GM12878 (cell line): ENCODE results near the gene EIF4H. TPM values are rescaled to one million over a fixed set of nuclear protein-coding genes. Genes with fewer than 3 reads are reported as not detected.
A peak's percentile ranks its signal among the peaks of the same experiment; 100 is the strongest.

Experiments used
- ATAC-seq: fragments of 200-7000 bp; cut with Tn5 transposase; 3 replicates; pipeline ENCODE4 v1.9.1; 2020; ENCODE audit warnings: mild to moderate bottlenecking, moderate library complexity
- BruUV-seq: library from RNA; stranded (reverse); fragments of 400-500 nt; replicated peaks from 2 replicates; lab custom pipeline; 2021; lab: Mats Ljungman, UMichigan
- CTCF ChIA-PET: fragments of 300-600 bp; sonication (Branson Sonifier 250); formaldehyde crosslinking; extraction: SDS; loops from one replicate; lab custom pipeline; 2021; ENCODE audit warnings: inconsistent platforms; lab: Yijun Ruan, JAX
- POLR2A ChIA-PET: fragments of 350-600 bp; formaldehyde crosslinking; extraction: SDS; loops from one replicate; lab custom pipeline; 2021; ENCODE audit warnings: inconsistent platforms; lab: Charles Lee
- RAD21 ChIA-PET: fragments of 300-600 bp; sonication (Branson Sonifier 250); formaldehyde crosslinking; loops from one replicate; lab custom pipeline; 2023; ENCODE audit warnings: antibody characterized with exemption; ENCODE audit not compliant: unreplicated experiment; lab: Charles Lee
- SMC1A ChIA-PET: fragments of 300-600 bp; sonication (Branson Sonifier 250); formaldehyde crosslinking; loops from one replicate; lab custom pipeline; 2023; ENCODE audit not compliant: unreplicated experiment, uncharacterized antibody; lab: Charles Lee
- DNase-seq: peaks from one replicate; pipeline ENCODE4 v3.0.0-alpha.2; 2011; ENCODE audit warnings: low read depth, low spot score
- FAIRE-seq: peaks from 3 replicates; lab custom pipeline; 2011; peaks lifted over from hg19 to GRCh38; lab: Jason Lieb, UNC
- H2AFZ ChIP-seq: 2 replicates; pipeline ENCODE4 v1.6.0; 2011; ENCODE audit warnings: low read depth, low read length, control low read depth; ENCODE audit not compliant: control insufficient read depth
- H3K27ac ChIP-seq: 2 replicates; pipeline ENCODE4 v1.5.1; 2011; ENCODE audit warnings: control low read depth; ENCODE audit not compliant: control insufficient read depth, insufficient read depth
- H3K27me3 ChIP-seq, 2 experiments: replicated peaks in 1 of 2; 2 replicates each; pipeline versions ENCODE4 v1.6.0 to v1.6.1; 2011; ENCODE audit warnings: low read length in 1 of 2; ENCODE audit not compliant: control insufficient read depth in 2 of 2, insufficient read depth in 2 of 2
- H3K36me3 ChIP-seq, 2 experiments: 2 replicates each; pipeline ENCODE4 v1.5.1; 2011; ENCODE audit warnings: low read length in 1 of 2; ENCODE audit not compliant: control insufficient read depth in 2 of 2, insufficient read depth in 2 of 2
- H3K4me1 ChIP-seq: 2 replicates; pipeline ENCODE4 v1.6.1; 2011; ENCODE audit warnings: mild to moderate bottlenecking, low read length, moderate library complexity, mixed read lengths; ENCODE audit not compliant: control insufficient read depth, insufficient read depth
- H3K4me2 ChIP-seq: 2 replicates; pipeline ENCODE4 v1.6.0; 2011; ENCODE audit warnings: control low read depth; ENCODE audit not compliant: control insufficient read depth, insufficient read depth
- H3K4me3 ChIP-seq: fragments of 200-600 bp; sonication (generic); 2 replicates; pipeline ENCODE4 v1.5.1; 2016
- H3K79me2 ChIP-seq: 2 replicates; pipeline ENCODE4 v1.6.0; 2011; ENCODE audit warnings: low read length; ENCODE audit not compliant: control insufficient read depth, insufficient read depth
- H3K9ac ChIP-seq: 2 replicates; pipeline ENCODE4 v1.8.0; 2011; ENCODE audit warnings: low read length, control low read depth, mixed read lengths; ENCODE audit not compliant: control insufficient read depth, insufficient read depth
- H3K9me3 ChIP-seq: replicated peaks from 3 replicates; pipeline ENCODE4 v1.5.1; 2011; ENCODE audit warnings: mild to moderate bottlenecking, low read length; ENCODE audit not compliant: control insufficient read depth, insufficient read depth
- H4K20me1 ChIP-seq: 2 replicates; pipeline ENCODE4 v1.6.0; 2011; ENCODE audit not compliant: control insufficient read depth, insufficient read depth
- RAD21 ChIP-seq: IDR thresholded peaks from 2 replicates; pipeline ENCODE4 v1.6.1; 2011; ENCODE audit warnings: mild to moderate bottlenecking, low read depth, low read length, moderate library complexity; ENCODE audit not compliant: insufficient read depth
- YY1 ChIP-seq: IDR thresholded peaks from 2 replicates; pipeline ENCODE4 v1.6.1; 2011; ENCODE audit warnings: low read depth, mild to moderate bottlenecking, low read length
- WGBS: methylation state at CpG from one replicate; pipeline ENCODE4 v1.1.6; 2016; ENCODE audit warnings: low lambda C conversion rate; ENCODE audit not compliant: insufficient replicate concordance, insufficient coverage; ENCODE audit errors: missing lambda C conversion rate; 5-methylcytosine and 5-hydroxymethylcytosine counted together
- in situ Hi-C: fragments of 300-500 bp; cut with MboI; formaldehyde crosslinking; loops from 9 replicates; pipeline ENCODE4 v1.14.3; 2018; ENCODE audit warnings: mixed read lengths
- intact Hi-C: fragments of 100-400 bp; cut with micrococcal nuclease; formaldehyde crosslinking; loops from one replicate; pipeline ENCODE4 v1.14.2; 2022; ENCODE audit not compliant: unreplicated experiment
- polyA plus RNA-seq, 11 experiments: library from polyadenylated mRNA; depleted of rRNA in 4 of 11; unstranded in 6 of 11; stranded (reverse) in 5 of 11; fragments of >200 nt; fragmentation: Nextera tagmentation in 4 of 11; fragmentation: Illumina TruSeq in 1 of 11; extraction: Ambion mirVana in 4 of 11; extraction: Trizol in 1 of 11; gene quantifications; 1 replicate in 1 of 11; 2 replicates in 10 of 11; pipeline versions ENCODE4 v1.2.1 to v1.2.3, GENCODE V29; 2011 to 2016; ENCODE audit warnings: inconsistent platforms in 2 of 11, missing spikeins in 2 of 11, low read depth in 1 of 11
- total RNA-seq, 4 experiments: library from RNA; depleted of rRNA in 3 of 4; stranded (reverse); fragments of >200 nt in 3 of 4; fragmentation: Illumina TruSeq in 1 of 4; extraction: Trizol in 1 of 4; gene quantifications; 2 replicates each; pipeline versions ENCODE4 v1.2.1 to v1.2.3, GENCODE V29; 2013 to 2021
- TF ChIP-seq, protein P1 (sequence below): fragments of 450-650 bp; IDR thresholded peaks from 2 replicates; pipeline ENCODE4 v1.6.1; 2017; ENCODE audit warnings: mild to moderate bottlenecking, moderate library complexity

The EIF4H gene
- total and polyA plus RNA-seq, 10 of the 15 experiments (the other 5 are each of a cell fraction or from before 2014, with no cell fraction given): 9.9 to 443 (median 258) TPM

DNA sequence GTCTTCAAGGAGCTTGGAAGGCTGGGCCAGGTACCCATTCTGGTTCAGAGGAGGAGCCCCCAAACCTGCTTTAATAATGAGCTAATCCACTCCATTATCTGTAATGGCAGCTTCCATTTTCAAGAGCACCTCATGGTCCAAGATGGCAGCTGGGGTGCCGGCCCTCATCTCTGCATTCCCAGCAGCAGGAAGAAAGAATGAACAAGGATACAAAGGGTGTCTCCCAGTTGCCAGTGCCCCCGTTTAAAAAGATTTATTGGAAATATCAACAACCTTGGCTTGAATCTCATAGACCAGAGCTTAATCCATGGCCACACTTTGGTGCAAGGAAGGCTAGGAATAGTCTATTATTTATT lies 44.2 kb downstream of the EIF4H start:
- POLR2A ChIA-PET: interaction anchor here (0.6 to 4.8 kb wide), 12 partner anchors 8 to 74 kb away, joined by 3 to 37 read pairs (median 4); partner anchors contain the start of genes CLIP2 and LAT2
- RAD21 ChIA-PET: interaction anchor here (1.0 to 3.1 kb wide), 9 partner anchors 9 to 183 kb away, joined by 3 to 29 read pairs (median 6); partner anchors contain the start of genes CLIP2 and LAT2
- no peak overlapping the region for H2AFZ ChIP-seq
- H3K4me2 ChIP-seq: peak overlapping the region; percentile 2; the same call in 1 of the 2 replicates
- CTCF ChIA-PET: interaction anchor here (1.3 to 2.4 kb wide), 7 partner anchors 10 to 183 kb away, joined by 4 to 17 read pairs (median 9); no protein-coding TSS in a partner anchor
- H3K4me3 ChIP-seq: no peak overlapping the region
- no peak for DNase-seq
- in situ Hi-C loops: no loop called here
- TF ChIP-seq, protein P1, sequence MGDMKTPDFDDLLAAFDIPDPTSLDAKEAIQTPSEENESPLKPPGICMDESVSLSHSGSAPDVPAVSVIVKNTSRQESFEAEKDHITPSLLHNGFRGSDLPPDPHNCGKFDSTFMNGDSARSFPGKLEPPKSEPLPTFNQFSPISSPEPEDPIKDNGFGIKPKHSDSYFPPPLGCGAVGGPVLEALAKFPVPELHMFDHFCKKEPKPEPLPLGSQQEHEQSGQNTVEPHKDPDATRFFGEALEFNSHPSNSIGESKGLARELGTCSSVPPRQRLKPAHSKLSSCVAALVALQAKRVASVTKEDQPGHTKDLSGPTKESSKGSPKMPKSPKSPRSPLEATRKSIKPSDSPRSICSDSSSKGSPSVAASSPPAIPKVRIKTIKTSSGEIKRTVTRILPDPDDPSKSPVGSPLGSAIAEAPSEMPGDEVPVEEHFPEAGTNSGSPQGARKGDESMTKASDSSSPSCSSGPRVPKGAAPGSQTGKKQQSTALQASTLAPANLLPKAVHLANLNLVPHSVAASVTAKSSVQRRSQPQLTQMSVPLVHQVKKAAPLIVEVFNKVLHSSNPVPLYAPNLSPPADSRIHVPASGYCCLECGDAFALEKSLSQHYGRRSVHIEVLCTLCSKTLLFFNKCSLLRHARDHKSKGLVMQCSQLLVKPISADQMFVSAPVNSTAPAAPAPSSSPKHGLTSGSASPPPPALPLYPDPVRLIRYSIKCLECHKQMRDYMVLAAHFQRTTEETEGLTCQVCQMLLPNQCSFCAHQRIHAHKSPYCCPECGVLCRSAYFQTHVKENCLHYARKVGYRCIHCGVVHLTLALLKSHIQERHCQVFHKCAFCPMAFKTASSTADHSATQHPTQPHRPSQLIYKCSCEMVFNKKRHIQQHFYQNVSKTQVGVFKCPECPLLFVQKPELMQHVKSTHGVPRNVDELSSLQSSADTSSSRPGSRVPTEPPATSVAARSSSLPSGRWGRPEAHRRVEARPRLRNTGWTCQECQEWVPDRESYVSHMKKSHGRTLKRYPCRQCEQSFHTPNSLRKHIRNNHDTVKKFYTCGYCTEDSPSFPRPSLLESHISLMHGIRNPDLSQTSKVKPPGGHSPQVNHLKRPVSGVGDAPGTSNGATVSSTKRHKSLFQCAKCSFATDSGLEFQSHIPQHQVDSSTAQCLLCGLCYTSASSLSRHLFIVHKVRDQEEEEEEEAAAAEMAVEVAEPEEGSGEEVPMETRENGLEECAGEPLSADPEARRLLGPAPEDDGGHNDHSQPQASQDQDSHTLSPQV: 0 out of 2 replicates have a peak, but pooled peaks have one; percentile 60
- TF ChIP-seq YY1 (0 out of 2 replicates have a peak, but pooled peaks have one; percentile 49), RAD21 (no peak)
- TF ChIP-seq, all 136 proteins: peak for 2
- ATAC-seq: no peak
- WGBS: 71% methylated on average over 2 of the region's 2 CpGs
- no peak overlapping the region for H3K9ac ChIP-seq
- peak overlapping the region; percentile 95 for H3K27ac ChIP-seq
- H3K27me3 ChIP-seq: no peaks in the 10 kb centered on the region
- BruUV-seq: no TSS peak
- peaks cover 45% of the 10 kb centered on the region for H3K79me2 ChIP-seq
- intact Hi-C loops: loop anchor here (5.0 kb wide), 1 partner anchor 34 kb away; the partner anchor contains the start of gene RFC2
- H3K36me3 ChIP-seq: peaks cover 22 to 33% of the 10 kb centered on the region in 2 experiments
- FAIRE-seq: no peak
- no peaks in the 10 kb centered on the region for H3K9me3 ChIP-seq
- no peaks in the 10 kb centered on the region for H4K20me1 ChIP-seq
- peaks cover 40% of the 10 kb centered on the region for H3K4me1 ChIP-seq
- SMC1A ChIA-PET: interaction anchor here (0.7 to 2.8 kb wide), 13 partner anchors 8 to 114 kb away, joined by 3 to 14 read pairs (median 5); partner anchors contain the start of gene LAT2
